K562 (cell line): ENCODE measurements around the gene IGFBP4. TPM values are rescaled to one million over a fixed set of nuclear protein-coding genes. Genes with fewer than 3 reads are reported as not detected.

Experiments
- BRCA1 ChIP-seq, 2 experiments: fragments of 450-650 bp in 1 of 2; sonication (generic) in 1 of 2; formaldehyde crosslinking in 1 of 2; IDR thresholded peaks; 2 replicates each; pipeline versions ENCODE4 v1.5.0 to v1.6.1; 2017 to 2020; ENCODE audit warnings: mild to moderate bottlenecking in 1 of 2, missing genetic modification reagents in 1 of 2
- DACH1 ChIP-seq: fragments of 450-650 bp; IDR thresholded peaks from 2 replicates; pipeline ENCODE4 v1.6.1; 2018; ENCODE audit not compliant: partially characterized antibody
- HDAC2 ChIP-seq: fragments of 450-650 bp; IDR thresholded peaks from 2 replicates; pipeline ENCODE4 v1.6.1; 2016; ENCODE audit warnings: mild to moderate bottlenecking
- HSF4 ChIP-seq: fragments of 250-450 bp; sonication (Bioruptor Pico); IDR thresholded peaks from 2 replicates; pipeline ENCODE4 v2.1.2; 2022; ENCODE audit warnings: mild to moderate bottlenecking, moderate library complexity, borderline replicate concordance
- KAT2B ChIP-seq: IDR thresholded peaks from one replicate; pipeline ENCODE4 v1.6.1; 2012; ENCODE audit warnings: low read depth, mild to moderate bottlenecking, control low read depth, inconsistent platforms, low read length, moderate library complexity
- KLF6 ChIP-seq: fragments of 250-450 bp; sonication (Bioruptor Pico); IDR thresholded peaks from 2 replicates; pipeline ENCODE4 v1.4.0; 2020; ENCODE audit warnings: mild to moderate bottlenecking, moderate library complexity, borderline replicate concordance
- L3MBTL2 ChIP-seq: fragments of 450-650 bp; IDR thresholded peaks from 2 replicates; pipeline ENCODE4 v1.6.1; 2016; ENCODE audit warnings: mild to moderate bottlenecking, moderate library complexity
- NFXL1 ChIP-seq: fragments of 450-650 bp; formaldehyde crosslinking; IDR thresholded peaks from 2 replicates; pipeline ENCODE4 v1.4.0; 2021; ENCODE audit warnings: mild to moderate bottlenecking
- POLR3G ChIP-seq: IDR thresholded peaks from 2 replicates; pipeline ENCODE4 v1.6.1; 2011; ENCODE audit not compliant: insufficient read length, insufficient replicate concordance; ENCODE audit errors: extremely low read depth
- RBM39 ChIP-seq: fragments of 200-400 bp; formaldehyde crosslinking; optimal IDR thresholded peaks from 2 replicates; pipeline ENCODE3; 2018; ENCODE audit warnings: low read depth, low read length
- RHOXF2B ChIP-seq: fragments of 250-450 bp; sonication (Bioruptor Pico); conservative IDR thresholded peaks from 2 replicates; pipeline ENCODE4 v1.5.1; 2021
- SMARCB1 ChIP-seq: IDR thresholded peaks from 2 replicates; pipeline ENCODE4 v1.6.1; 2011; ENCODE audit warnings: improper control_type of control experiment, low read depth; ENCODE audit not compliant: insufficient read length
- SMARCE1 ChIP-seq: fragments of 450-650 bp; IDR thresholded peaks from 2 replicates; pipeline ENCODE4 v1.7.1; 2016; ENCODE audit warnings: mild to moderate bottlenecking
- YBX1 ChIP-seq: fragments of 450-650 bp; IDR thresholded peaks from 2 replicates; pipeline ENCODE4 v1.7.1; 2016; ENCODE audit warnings: mild to moderate bottlenecking
- ZC3H4 ChIP-seq: sonication (generic); formaldehyde crosslinking; IDR thresholded peaks from 2 replicates; pipeline ENCODE4 v1.9.0; 2021; ENCODE audit warnings: missing genetic modification reagents, borderline replicate concordance
- polyA plus RNA-seq, 8 experiments: library from polyadenylated mRNA; depleted of rRNA in 4 of 8; stranded (reverse) in 5 of 8; unstranded in 3 of 8; fragments of >200 nt; fragmentation: Nextera tagmentation in 2 of 8; fragmentation: Illumina TruSeq in 1 of 8; extraction: Ambion mirVana in 2 of 8; extraction: Trizol in 1 of 8; gene quantifications; 2 replicates each; pipeline versions ENCODE4 v1.2.1 to v1.2.3, GENCODE V29; 2011 to 2014; ENCODE audit warnings: inconsistent platforms in 1 of 8, missing spikeins in 1 of 8
- total RNA-seq, 7 experiments: library from RNA; depleted of rRNA in 6 of 7; stranded (reverse); fragments of >200 nt in 6 of 7; fragmentation: Illumina TruSeq in 2 of 7; extraction: Trizol in 2 of 7; gene quantifications; 2 replicates each; pipeline versions ENCODE4 v1.2.1 to v1.2.3, GENCODE V29; 2011 to 2021; ENCODE audit warnings: low replicate concordance in 1 of 7
- TF ChIP-seq, protein P1 (sequence below): sonication (generic); formaldehyde crosslinking; IDR thresholded peaks from 2 replicates; pipeline ENCODE4 v1.8.0; 2022; ENCODE audit warnings: mild to moderate bottlenecking, missing genetic modification reagents
- TF ChIP-seq, protein P2 (sequence below): IDR thresholded peaks from 2 replicates; pipeline ENCODE4 v1.6.1; 2014; ENCODE audit warnings: antibody characterized with exemption
- TF ChIP-seq, protein P3 (sequence below): fragments of 200-400 bp; formaldehyde crosslinking; IDR thresholded peaks from 2 replicates; pipeline ENCODE4 v1.6.1; 2017; ENCODE audit warnings: mild to moderate bottlenecking, low read depth, low read length, moderate library complexity
- TF ChIP-seq, protein P4 (sequence below): sonication (generic); IDR thresholded peaks from 2 replicates; pipeline ENCODE4 v1.6.1; 2016
- TF ChIP-seq, protein P5 (sequence below): fragments of 250-450 bp; sonication (Bioruptor Pico); IDR thresholded peaks from 2 replicates; pipeline ENCODE4 v1.8.0; 2022; ENCODE audit warnings: moderate library complexity, mild to moderate bottlenecking, inconsistent platforms

Gene IGFBP4
- total and polyA plus RNA-seq, 9 of the 15 experiments (the other 6 are each of a cell fraction or from before 2014, with no cell fraction given): 8.8 to 99.8 (median 18.6) TPM

DNA sequence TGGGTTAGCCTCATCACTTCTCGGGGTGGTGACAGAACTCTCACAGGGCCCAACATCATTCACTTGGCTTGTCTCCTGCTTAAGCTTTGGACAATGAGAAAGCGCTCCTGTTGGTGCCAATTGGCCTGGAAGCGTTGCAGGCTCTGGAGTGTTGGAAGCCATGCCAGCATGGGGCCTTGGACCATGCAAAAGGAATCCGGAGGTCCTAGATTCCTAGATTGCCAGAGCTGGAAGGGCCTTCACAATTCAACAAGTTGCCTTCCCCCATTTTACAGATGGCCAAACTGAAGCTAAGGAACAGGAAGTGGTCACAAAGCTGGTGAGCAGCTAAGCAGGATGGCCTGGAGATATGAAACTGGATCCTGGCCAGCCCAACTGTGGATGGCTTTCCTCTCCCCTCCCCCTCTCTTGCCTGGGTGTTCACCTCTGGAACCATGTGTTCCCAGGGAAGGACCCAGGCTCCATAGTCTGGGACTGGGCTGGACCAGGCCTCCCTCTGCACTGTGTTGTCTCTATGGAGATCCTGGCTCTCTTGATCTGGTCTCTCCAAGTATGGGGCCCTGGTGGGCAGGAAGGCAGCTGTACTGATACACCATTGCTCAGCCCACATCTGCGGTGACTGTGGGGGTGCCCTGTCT lies 6.0 kb upstream of the IGFBP4 start (continued):
- TF ChIP-seq YBX1 (no peak), POLR3G (no peak), BRCA1 (IDR thresholded peaks at IDR 0.05) (no peak), BRCA1 (CRISPR knock-in tag; IDR thresholded peaks at IDR 0.05) (no peak), ZC3H4 (CRISPR knock-in tag) (no peak), RHOXF2B (CRISPR knock-in tag) (no peak), HDAC2 (peak; percentile 84; the same call in 1 of the 2 replicates), RBM39 (no peak), KAT2B (no peak), HSF4 (CRISPR knock-in tag) (no peak), KLF6 (CRISPR knock-in tag) (peak; percentile 40; the same call in 1 of the 2 replicates), NFXL1 (no peak), SMARCB1 (no peak), L3MBTL2 (no peak), SMARCE1 (peak; percentile 42; the same call in 1 of the 2 replicates), DACH1 (no peak)
- TF ChIP-seq, protein P1, sequence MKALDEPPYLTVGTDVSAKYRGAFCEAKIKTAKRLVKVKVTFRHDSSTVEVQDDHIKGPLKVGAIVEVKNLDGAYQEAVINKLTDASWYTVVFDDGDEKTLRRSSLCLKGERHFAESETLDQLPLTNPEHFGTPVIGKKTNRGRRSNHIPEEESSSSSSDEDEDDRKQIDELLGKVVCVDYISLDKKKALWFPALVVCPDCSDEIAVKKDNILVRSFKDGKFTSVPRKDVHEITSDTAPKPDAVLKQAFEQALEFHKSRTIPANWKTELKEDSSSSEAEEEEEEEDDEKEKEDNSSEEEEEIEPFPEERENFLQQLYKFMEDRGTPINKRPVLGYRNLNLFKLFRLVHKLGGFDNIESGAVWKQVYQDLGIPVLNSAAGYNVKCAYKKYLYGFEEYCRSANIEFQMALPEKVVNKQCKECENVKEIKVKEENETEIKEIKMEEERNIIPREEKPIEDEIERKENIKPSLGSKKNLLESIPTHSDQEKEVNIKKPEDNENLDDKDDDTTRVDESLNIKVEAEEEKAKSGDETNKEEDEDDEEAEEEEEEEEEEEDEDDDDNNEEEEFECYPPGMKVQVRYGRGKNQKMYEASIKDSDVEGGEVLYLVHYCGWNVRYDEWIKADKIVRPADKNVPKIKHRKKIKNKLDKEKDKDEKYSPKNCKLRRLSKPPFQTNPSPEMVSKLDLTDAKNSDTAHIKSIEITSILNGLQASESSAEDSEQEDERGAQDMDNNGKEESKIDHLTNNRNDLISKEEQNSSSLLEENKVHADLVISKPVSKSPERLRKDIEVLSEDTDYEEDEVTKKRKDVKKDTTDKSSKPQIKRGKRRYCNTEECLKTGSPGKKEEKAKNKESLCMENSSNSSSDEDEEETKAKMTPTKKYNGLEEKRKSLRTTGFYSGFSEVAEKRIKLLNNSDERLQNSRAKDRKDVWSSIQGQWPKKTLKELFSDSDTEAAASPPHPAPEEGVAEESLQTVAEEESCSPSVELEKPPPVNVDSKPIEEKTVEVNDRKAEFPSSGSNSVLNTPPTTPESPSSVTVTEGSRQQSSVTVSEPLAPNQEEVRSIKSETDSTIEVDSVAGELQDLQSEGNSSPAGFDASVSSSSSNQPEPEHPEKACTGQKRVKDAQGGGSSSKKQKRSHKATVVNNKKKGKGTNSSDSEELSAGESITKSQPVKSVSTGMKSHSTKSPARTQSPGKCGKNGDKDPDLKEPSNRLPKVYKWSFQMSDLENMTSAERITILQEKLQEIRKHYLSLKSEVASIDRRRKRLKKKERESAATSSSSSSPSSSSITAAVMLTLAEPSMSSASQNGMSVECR (CRISPR knock-in tag): no peak
- TF ChIP-seq, protein P2, sequence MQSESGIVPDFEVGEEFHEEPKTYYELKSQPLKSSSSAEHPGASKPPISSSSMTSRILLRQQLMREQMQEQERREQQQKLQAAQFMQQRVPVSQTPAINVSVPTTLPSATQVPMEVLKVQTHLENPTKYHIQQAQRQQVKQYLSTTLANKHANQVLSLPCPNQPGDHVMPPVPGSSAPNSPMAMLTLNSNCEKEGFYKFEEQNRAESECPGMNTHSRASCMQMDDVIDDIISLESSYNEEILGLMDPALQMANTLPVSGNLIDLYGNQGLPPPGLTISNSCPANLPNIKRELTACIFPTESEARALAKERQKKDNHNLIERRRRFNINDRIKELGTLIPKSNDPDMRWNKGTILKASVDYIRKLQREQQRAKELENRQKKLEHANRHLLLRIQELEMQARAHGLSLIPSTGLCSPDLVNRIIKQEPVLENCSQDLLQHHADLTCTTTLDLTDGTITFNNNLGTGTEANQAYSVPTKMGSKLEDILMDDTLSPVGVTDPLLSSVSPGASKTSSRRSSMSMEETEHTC: no peak
- TF ChIP-seq, protein P3, sequence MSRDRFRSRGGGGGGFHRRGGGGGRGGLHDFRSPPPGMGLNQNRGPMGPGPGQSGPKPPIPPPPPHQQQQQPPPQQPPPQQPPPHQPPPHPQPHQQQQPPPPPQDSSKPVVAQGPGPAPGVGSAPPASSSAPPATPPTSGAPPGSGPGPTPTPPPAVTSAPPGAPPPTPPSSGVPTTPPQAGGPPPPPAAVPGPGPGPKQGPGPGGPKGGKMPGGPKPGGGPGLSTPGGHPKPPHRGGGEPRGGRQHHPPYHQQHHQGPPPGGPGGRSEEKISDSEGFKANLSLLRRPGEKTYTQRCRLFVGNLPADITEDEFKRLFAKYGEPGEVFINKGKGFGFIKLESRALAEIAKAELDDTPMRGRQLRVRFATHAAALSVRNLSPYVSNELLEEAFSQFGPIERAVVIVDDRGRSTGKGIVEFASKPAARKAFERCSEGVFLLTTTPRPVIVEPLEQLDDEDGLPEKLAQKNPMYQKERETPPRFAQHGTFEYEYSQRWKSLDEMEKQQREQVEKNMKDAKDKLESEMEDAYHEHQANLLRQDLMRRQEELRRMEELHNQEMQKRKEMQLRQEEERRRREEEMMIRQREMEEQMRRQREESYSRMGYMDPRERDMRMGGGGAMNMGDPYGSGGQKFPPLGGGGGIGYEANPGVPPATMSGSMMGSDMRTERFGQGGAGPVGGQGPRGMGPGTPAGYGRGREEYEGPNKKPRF: no peak
- TF ChIP-seq, protein P4, sequence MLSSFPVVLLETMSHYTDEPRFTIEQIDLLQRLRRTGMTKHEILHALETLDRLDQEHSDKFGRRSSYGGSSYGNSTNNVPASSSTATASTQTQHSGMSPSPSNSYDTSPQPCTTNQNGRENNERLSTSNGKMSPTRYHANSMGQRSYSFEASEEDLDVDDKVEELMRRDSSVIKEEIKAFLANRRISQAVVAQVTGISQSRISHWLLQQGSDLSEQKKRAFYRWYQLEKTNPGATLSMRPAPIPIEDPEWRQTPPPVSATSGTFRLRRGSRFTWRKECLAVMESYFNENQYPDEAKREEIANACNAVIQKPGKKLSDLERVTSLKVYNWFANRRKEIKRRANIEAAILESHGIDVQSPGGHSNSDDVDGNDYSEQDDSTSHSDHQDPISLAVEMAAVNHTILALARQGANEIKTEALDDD: no peak
- TF ChIP-seq, protein P5, sequence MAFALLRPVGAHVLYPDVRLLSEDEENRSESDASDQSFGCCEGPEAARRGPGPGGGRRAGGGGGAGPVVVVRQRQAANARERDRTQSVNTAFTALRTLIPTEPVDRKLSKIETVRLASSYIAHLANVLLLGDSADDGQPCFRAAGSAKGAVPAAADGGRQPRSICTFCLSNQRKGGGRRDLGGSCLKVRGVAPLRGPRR (CRISPR knock-in tag): no peak
